ENCODE results near the gene GMDS.

The GMDS gene

GRCh38 chr6:1787894-1788293 is 457.5 kb downstream of the GMDS start:
- no peak for DNase-seq

GRCh38 chr6:1786455-1787453 is 458.7 kb downstream of the GMDS start:
- DNase-seq, result peak in 2 of 5 experiments; percentile 18 to 83

GRCh38 chr6:1784422-1784884 is 461.0 kb downstream of the GMDS start:
- DNase-seq, result no peak

- no peak for DNase-seq
Measured at GRCh38 chr6:1781817-1782184, 463.6 kb downstream of the GMDS start.

- DNase-seq, result no peak
Measured at GRCh38 chr6:1781152-1781816, 464.1 kb downstream of the GMDS start.

GRCh38 chr6:1780251-1780867 is 465.0 kb downstream of the GMDS start:
- DNase-seq, result no peak

- DNase-seq, result no peak
Measured at GRCh38 chr6:1778686-1779235, 466.6 kb downstream of the GMDS start.

- DNase-seq, result no peak
Measured at GRCh38 chr6:1777921-1778685, 467.3 kb downstream of the GMDS start.

- no peak for DNase-seq
Measured at GRCh38 chr6:1775441-1775840, 470.0 kb downstream of the GMDS start.

GRCh38 chr6:1774226-1774915 is 471.0 kb downstream of the GMDS start:
- DNase-seq, result no peak

- DNase-seq, result no peak
Measured at GRCh38 chr6:1773700-1774099, 471.7 kb downstream of the GMDS start.

GRCh38 chr6:1770968-1771723 is 474.3 kb downstream of the GMDS start:
- DNase-seq, result peak in 1 of 5 experiments; percentile 54

GRCh38 chr6:1770435-1770843 is 475.0 kb downstream of the GMDS start:
- DNase-seq, result peak in 2 of 5 experiments; percentile 30 to 67

- DNase-seq, result no peak
Measured at GRCh38 chr6:1767481-1768246, 477.7 kb downstream of the GMDS start.

- no peak for DNase-seq
Measured at GRCh38 chr6:1766654-1767053, 478.8 kb downstream of the GMDS start.

GRCh38 chr6:1765160-1765903 is 480.1 kb downstream of the GMDS start:
- DNase-seq, result no peak

GRCh38 chr6:1764397-1764987 is 480.9 kb downstream of the GMDS start:
- DNase-seq, result no peak

- DNase-seq, result no peak
Measured at GRCh38 chr6:1763404-1763803, 482.0 kb downstream of the GMDS start.

GRCh38 chr6:1762203-1762602 is 483.2 kb downstream of the GMDS start:
- no peak for DNase-seq

Data from T-helper 2 cell (primary cell).